K562 (cell line): ENCODE results near the gene GPATCH3. TPM values are rescaled to one million over a fixed set of nuclear protein-coding genes. Genes with fewer than 3 reads are reported as not detected.

ENCODE experiments used
- ATAC-seq: fragments of 200-7000 bp; cut with Tn5 transposase; 3 replicates; pipeline ENCODE4 v1.9.1; 2020; ENCODE audit warnings: moderate library complexity
- BruUV-seq: library from RNA; stranded (reverse); fragments of 400-500 nt; replicated peaks from 2 replicates; lab custom pipeline; 2021; lab: Mats Ljungman, UMichigan
- CTCF ChIA-PET: fragments of 300-600 bp; formaldehyde crosslinking; extraction: SDS; loops from one replicate; lab custom pipeline; 2021; ENCODE audit warnings: low intra/inter-chr PET ratio; lab: Yijun Ruan, JAX
- POLR2A ChIA-PET: fragments of 300-600, 350-650 bp; sonication (Branson Sonifier 250); formaldehyde crosslinking; extraction: SDS; loops from one replicate; lab custom pipeline; 2021; ENCODE audit warnings: antibody characterized with exemption, inconsistent platforms; lab: Yijun Ruan, JAX
- DNase-seq, 4 experiments: peaks; one replicate each; pipeline versions ENCODE4 v3.0.0 to v3.0.0-alpha.2; 2011 to 2018; ENCODE audit warnings: low spot score in 3 of 4, mixed read lengths in 3 of 4; ENCODE audit errors: extremely low read depth in 1 of 4
- FAIRE-seq: peaks from 2 replicates; lab custom pipeline; 2011; peaks lifted over from hg19 to GRCh38; lab: Jason Lieb, UNC
- H2AFZ ChIP-seq: 2 replicates; pipeline ENCODE4 v1.6.0; 2011; ENCODE audit warnings: low read depth, low read length, control low read depth, inconsistent platforms
- H3K27ac ChIP-seq: fragments of 200-600 bp; 3 replicates; pipeline ENCODE4 v1.8.0; 2011; ENCODE audit warnings: low read depth, mild to moderate bottlenecking, control low read depth, inconsistent platforms, low read length, moderate library complexity, mixed read lengths; ENCODE audit errors: extremely low read depth
- H3K27me3 ChIP-seq, 2 experiments: fragments of 300-600 bp in 1 of 2; 2 replicates in 1 of 2; 3 replicates in 1 of 2; pipeline versions ENCODE4 v1.6.0 to v1.8.0; 2011; ENCODE audit warnings: inconsistent platforms in 2 of 2, low read length in 2 of 2, mild to moderate bottlenecking in 1 of 2, mixed read lengths in 1 of 2, moderate library complexity in 1 of 2; ENCODE audit not compliant: control insufficient read depth in 2 of 2, insufficient read depth in 2 of 2
- H3K36me3 ChIP-seq: fragments of 300-600 bp; 3 replicates; pipeline ENCODE4 v1.8.0; 2011; ENCODE audit warnings: mild to moderate bottlenecking, low read length, inconsistent platforms; ENCODE audit not compliant: control insufficient read depth, insufficient read depth
- H3K4me1 ChIP-seq, 2 experiments: fragments of 200-600 bp in 1 of 2; replicated peaks in 1 of 2; 2 replicates in 1 of 2; 3 replicates in 1 of 2; pipeline versions ENCODE4 v1.5.1 to v1.8.0; 2011; ENCODE audit warnings: inconsistent platforms in 2 of 2, low read length in 2 of 2, mild to moderate bottlenecking in 1 of 2, mixed read lengths in 1 of 2, moderate library complexity in 1 of 2; ENCODE audit not compliant: control insufficient read depth in 2 of 2, insufficient read depth in 2 of 2
- H3K4me2 ChIP-seq: 2 replicates; pipeline ENCODE4 v1.6.1; 2011; ENCODE audit warnings: low read length, control low read depth, inconsistent platforms, mixed read lengths; ENCODE audit not compliant: insufficient read depth
- H3K4me3 ChIP-seq: fragments of 200-600 bp; sonication (generic), shearing (Covaris generic); 2 replicates; pipeline ENCODE4 v1.5.1; 2016; ENCODE audit warnings: control low read depth, inconsistent platforms
- H3K79me2 ChIP-seq: fragments of 200-600 bp; 3 replicates; pipeline ENCODE4 v1.8.0; 2011; ENCODE audit warnings: low read length, inconsistent platforms; ENCODE audit not compliant: control insufficient read depth, insufficient read depth
- H3K9ac ChIP-seq, 2 experiments: 2 replicates each; pipeline versions ENCODE4 v1.6.0 to v1.6.1; 2011; ENCODE audit warnings: low read depth in 2 of 2, low read length in 2 of 2, control low read depth in 1 of 2, inconsistent platforms in 1 of 2, mild to moderate bottlenecking in 1 of 2, mixed read lengths in 1 of 2; ENCODE audit not compliant: insufficient read depth in 1 of 2
- H3K9me1 ChIP-seq: one replicate; pipeline ENCODE4 v1.6.0; 2011; ENCODE audit warnings: inconsistent platforms, mild to moderate bottlenecking, low read length, moderate library complexity; ENCODE audit not compliant: control insufficient read depth, insufficient read depth
- H3K9me3 ChIP-seq: replicated peaks from 2 replicates; pipeline ENCODE4 v1.5.1; 2011; ENCODE audit warnings: low read depth, low read length, inconsistent platforms; ENCODE audit not compliant: control insufficient read depth, insufficient read depth
- H4K20me1 ChIP-seq: replicated peaks from 2 replicates; pipeline ENCODE4 v1.6.1; 2011; ENCODE audit warnings: low read length, inconsistent platforms, mixed read lengths; ENCODE audit not compliant: control insufficient read depth, insufficient read depth
- PHF8 ChIP-seq: fragments of 200-600 bp; sonication (generic); IDR thresholded peaks from 2 replicates; pipeline ENCODE4 v1.6.1; 2012; ENCODE audit warnings: mixed run types, mild to moderate bottlenecking, inconsistent platforms, low read length, moderate library complexity, borderline replicate concordance
- POLR2AphosphoS2 ChIP-seq: IDR thresholded peaks from 2 replicates; pipeline ENCODE4 v1.6.1; 2012; ENCODE audit warnings: low read length, improper control_type of control experiment
- TCF7L2 ChIP-seq: fragments of 150-350 bp; IDR thresholded peaks from 2 replicates; pipeline ENCODE4 v1.6.1; 2016; ENCODE audit warnings: low read depth, mild to moderate bottlenecking, low read length, moderate library complexity
- ZBTB7A ChIP-seq: IDR thresholded peaks from 2 replicates; pipeline ENCODE4 v1.6.1; 2011; ENCODE audit warnings: low read depth, mild to moderate bottlenecking, low read length, moderate library complexity, borderline replicate concordance; ENCODE audit not compliant: control insufficient read depth
- ZNF316 ChIP-seq: fragments of 450-650 bp; IDR thresholded peaks from 2 replicates; pipeline ENCODE4 v1.6.1; 2016
- ZNF347 ChIP-seq: fragments of 450-650 bp; formaldehyde crosslinking; IDR thresholded peaks from 2 replicates; pipeline ENCODE4 v1.4.0; 2020; ENCODE audit warnings: low read depth, mild to moderate bottlenecking, moderate library complexity
- ZNF436 ChIP-seq: fragments of 250-450, 450-650 bp; sonication (Bioruptor Pico); formaldehyde crosslinking; IDR thresholded peaks from 2 replicates; pipeline ENCODE4 v1.7.0; 2020; ENCODE audit warnings: mild to moderate bottlenecking
- WGBS: fragments of 100-300 bp; shearing (Covaris generic); methylation state at CpG from one replicate; pipeline ENCODE4 v1.1.6; 2016; ENCODE audit warnings: low coverage, mixed read lengths; ENCODE audit not compliant: insufficient coverage; ENCODE audit errors: missing lambda C conversion rate; 5-methylcytosine and 5-hydroxymethylcytosine counted together
- in situ Hi-C: fragments of 300-500 bp; cut with MboI; formaldehyde crosslinking; loops from 4 replicates; pipeline ENCODE4 v1.15.0; 2018; ENCODE audit warnings: inconsistent platforms, mixed read lengths
- intact Hi-C: fragments of 100-400 bp; cut with micrococcal nuclease; formaldehyde crosslinking; loops from 2 replicates; pipeline ENCODE4 v1.14.2; 2022
- polyA plus RNA-seq, 8 experiments: library from polyadenylated mRNA; depleted of rRNA in 4 of 8; stranded (reverse) in 5 of 8; unstranded in 3 of 8; fragments of >200 nt; fragmentation: Nextera tagmentation in 2 of 8; fragmentation: Illumina TruSeq in 1 of 8; extraction: Ambion mirVana in 2 of 8; extraction: Trizol in 1 of 8; gene quantifications; 2 replicates each; pipeline versions ENCODE4 v1.2.1 to v1.2.3, GENCODE V29; 2011 to 2014; ENCODE audit warnings: inconsistent platforms in 1 of 8, missing spikeins in 1 of 8
- total RNA-seq, 7 experiments: library from RNA; depleted of rRNA in 6 of 7; stranded (reverse); fragments of >200 nt in 6 of 7; fragmentation: Illumina TruSeq in 2 of 7; extraction: Trizol in 2 of 7; gene quantifications; 2 replicates each; pipeline versions ENCODE4 v1.2.1 to v1.2.3, GENCODE V29; 2011 to 2021; ENCODE audit warnings: low replicate concordance in 1 of 7

Gene GPATCH3
- total and polyA plus RNA-seq, 9 of the 15 experiments (the other 6 are each of a cell fraction or from before 2014, with no cell fraction given), result 1.6 to 23.0 (median 13.3) TPM

- no TSS peak for BruUV-seq
- Histone ChIP-seq H3K4me3 (no peak overlapping the region), H4K20me1 (no peaks in the 10 kb centered on the region), H3K4me1 (no peaks in the 10 kb centered on the region), H3K27me3 (no peaks in the 10 kb centered on the region)
- WGBS, result 68% methylated on average over 2 of the region's 2 CpGs
- TF ChIP-seq POLR2AphosphoS2 (0 out of 2 replicates have a peak, but pooled peaks have one; percentile 21), PHF8 (no peak)
- TF ChIP-seq, all 486 proteins: peak for 1
- in situ Hi-C loops (no loop called here), intact Hi-C loops (loop anchor here (5.0 kb wide), 2 partner anchors 65 to 85 kb away; no protein-coding TSS in a partner anchor)
- FAIRE-seq (no peak), ATAC-seq (no peak), DNase-seq (no peak)
- Histone ChIP-seq H3K79me2 (no peaks in the 10 kb centered on the region), H3K4me2 (no peak overlapping the region), H2AFZ (no peak overlapping the region), H3K27ac (no peak overlapping the region), H3K9ac (no peak overlapping the region), H3K9me1 (no peaks in the 10 kb centered on the region), H3K36me3 (peaks cover 53% of the 10 kb centered on the region; the same call in 2 of the 3 replicates), H3K9me3 (no peaks in the 10 kb centered on the region)
- POLR2A ChIA-PET, result interaction anchor here (1.4 to 1.8 kb wide), 2 partner anchors 10 to 12 kb away, joined by 5 read pairs; no protein-coding TSS in a partner anchor
- CTCF ChIA-PET, result interaction anchor here (0.6 to 4.3 kb wide), 7 partner anchors 15 to 601 kb away, joined by 3 to 53 read pairs (median 5); partner anchors contain the start of gene SFN
These were observed 22.9 kb downstream of the GPATCH3 start for GRCh38 chr1:26877326-26877725.

GRCh38 chr1:26874896-26875295, 25.4 kb downstream of the GPATCH3 start:
- no peak overlapping the region for H3K27ac ChIP-seq
- BruUV-seq, result no TSS peak
- no peak overlapping the region for H3K4me2 ChIP-seq
- 54% methylated on average over 4 of the region's 4 CpGs for WGBS
- in situ Hi-C loops (no loop called here), intact Hi-C loops (loop anchor here (5.0 kb wide), 2 partner anchors 63 to 83 kb away; no protein-coding TSS in a partner anchor)
- H3K27me3 ChIP-seq, result no peaks in the 10 kb centered on the region
- no peaks in the 10 kb centered on the region for H3K9me3 ChIP-seq
- ChIA-PET CTCF (interaction anchor here (0.6 to 1.6 kb wide), 2 partner anchors 10 to 273 kb away, joined by 3 to 4 read pairs; no protein-coding TSS in a partner anchor), POLR2A (interaction anchor here (0.6 kb wide), 1 partner anchor 389 kb away, joined by 3 read pairs; no protein-coding TSS in a partner anchor)
- no peaks in the 10 kb centered on the region for H4K20me1 ChIP-seq
- FAIRE-seq, result no peak
- peaks cover 31% of the 10 kb centered on the region; the same call in 2 of the 3 replicates for H3K36me3 ChIP-seq
- ATAC-seq, result no peak
- H3K4me3 ChIP-seq, result no peak overlapping the region
- no peak overlapping the region for H2AFZ ChIP-seq
- DNase-seq, result no peak
- no peaks in the 10 kb centered on the region for H3K4me1 ChIP-seq
- TF ChIP-seq ZNF316 (no peak), ZNF436 (CRISPR knock-in tag) (no peak), TCF7L2 (no peak), ZBTB7A (no peak), ZNF347 (CRISPR knock-in tag) (no peak)
- no peaks in the 10 kb centered on the region for H3K79me2 ChIP-seq
- H3K9ac ChIP-seq, result no peak overlapping the region; a peak in 1 of 4 replicates
- no peaks in the 10 kb centered on the region for H3K9me1 ChIP-seq
